Endothelial cell of umbilical vein (primary cell): ENCODE results near the gene MORN5. TPM values are rescaled to one million over a fixed set of nuclear protein-coding genes. Genes with fewer than 3 reads are reported as not detected.

Source experiments
- BruUV-seq: library from RNA; stranded (reverse); fragments of 400-500 nt; replicated peaks from 2 replicates; lab custom pipeline; 2021; lab: Mats Ljungman, UMichigan
- CTCF ChIA-PET: fragments of 300-600, 350-600 bp; sonication (Branson Sonifier 250); formaldehyde crosslinking; loops from one replicate; lab custom pipeline; 2021; ENCODE audit warnings: antibody characterized with exemption, inconsistent platforms; lab: Charles Lee
- POLR2A ChIA-PET: fragments of 300-600, 350-600 bp; sonication (Branson Sonifier 250); formaldehyde crosslinking; loops from one replicate; lab custom pipeline; 2021; ENCODE audit warnings: antibody characterized with exemption, inconsistent platforms; lab: Charles Lee
- DNase-seq: peaks from one replicate; pipeline ENCODE4 v3.0.0-alpha.2; 2011; ENCODE audit warnings: low read depth, low spot score
- FAIRE-seq: peaks from 2 replicates; lab custom pipeline; 2011; peaks lifted over from hg19 to GRCh38; lab: Jason Lieb, UNC
- H2AFZ ChIP-seq: 2 replicates; pipeline ENCODE4 v1.6.0; 2012; ENCODE audit warnings: low read depth, low read length, control low read depth, inconsistent platforms
- H3K27ac ChIP-seq: 2 replicates; pipeline ENCODE4 v1.5.1; 2011; ENCODE audit warnings: low read depth, mild to moderate bottlenecking, control low read depth, low read length, moderate library complexity; ENCODE audit not compliant: insufficient read depth
- H3K27me3 ChIP-seq, 2 experiments: 2 replicates each; pipeline versions ENCODE4 v1.6.0 to v1.6.1; 2011; ENCODE audit warnings: low read length in 2 of 2, mixed read lengths in 1 of 2; ENCODE audit not compliant: control insufficient read depth in 2 of 2, insufficient read depth in 2 of 2
- H3K36me3 ChIP-seq, 2 experiments: 2 replicates in 1 of 2; 3 replicates in 1 of 2; pipeline ENCODE4 v1.5.1; 2011; ENCODE audit warnings: low read length in 2 of 2, mild to moderate bottlenecking in 1 of 2, moderate library complexity in 1 of 2; ENCODE audit not compliant: control insufficient read depth in 2 of 2, insufficient read depth in 2 of 2; ENCODE audit errors: extremely low read depth in 1 of 2
- H3K4me1 ChIP-seq: 3 replicates; pipeline ENCODE4 v1.5.1; 2011; ENCODE audit warnings: mild to moderate bottlenecking, low read length; ENCODE audit not compliant: control insufficient read depth, insufficient read depth; ENCODE audit errors: extremely low read depth
- H3K4me2 ChIP-seq: 2 replicates; pipeline ENCODE4 v1.6.1; 2011; ENCODE audit warnings: low read length, control low read depth, mixed read lengths; ENCODE audit not compliant: insufficient read depth
- H3K4me3 ChIP-seq, 3 experiments: fragments of 200-600 bp in 1 of 3; sonication (generic), shearing (Covaris generic) in 1 of 3; replicated peaks in 1 of 3; 2 replicates each; pipeline ENCODE4 v1.5.1; 2011 to 2016; ENCODE audit warnings: control low read depth in 3 of 3, low read length in 3 of 3, mild to moderate bottlenecking in 2 of 3, inconsistent platforms in 1 of 3, low read depth in 1 of 3, moderate library complexity in 1 of 3; ENCODE audit not compliant: insufficient read depth in 1 of 3
- H3K79me2 ChIP-seq: 2 replicates; pipeline ENCODE4 v1.6.0; 2012; ENCODE audit warnings: low read length, inconsistent platforms; ENCODE audit not compliant: control insufficient read depth, insufficient read depth
- H3K9ac ChIP-seq: replicated peaks from 2 replicates; pipeline ENCODE3; 2011; ENCODE audit warnings: low read length, control low read depth; ENCODE audit not compliant: insufficient read depth; ENCODE audit errors: extremely low read depth
- H3K9me1 ChIP-seq: replicated peaks from 3 replicates; pipeline ENCODE4 v1.6.0; 2011; ENCODE audit warnings: mild to moderate bottlenecking, low read length; ENCODE audit not compliant: control insufficient read depth, insufficient read depth; ENCODE audit errors: extremely low read depth
- H3K9me3 ChIP-seq: replicated peaks from 2 replicates; pipeline ENCODE4 v1.5.1; 2012; ENCODE audit warnings: low read length, inconsistent platforms; ENCODE audit not compliant: control insufficient read depth, insufficient read depth
- H4K20me1 ChIP-seq: replicated peaks from 2 replicates; pipeline ENCODE3; 2011; ENCODE audit warnings: mild to moderate bottlenecking, low read length; ENCODE audit not compliant: control insufficient read depth, insufficient read depth; ENCODE audit errors: extremely low read depth
- CTCF ChIP-seq, 2 donors: IDR thresholded peaks; 1 replicate in 1 of 2; 2 replicates in 1 of 2; pipeline ENCODE4 v1.5.1; 2011; ENCODE audit warnings: low read length in 2 of 2, mild to moderate bottlenecking in 2 of 2, moderate library complexity in 2 of 2, control low read depth in 1 of 2, inconsistent platforms in 1 of 2, low read depth in 1 of 2; ENCODE audit not compliant: insufficient read depth in 1 of 2; ENCODE audit errors: extremely low read depth in 1 of 2
- EZH2 ChIP-seq: IDR thresholded peaks from 2 replicates; pipeline ENCODE4 v1.6.1; 2012; ENCODE audit warnings: borderline replicate concordance, low read depth, mild to moderate bottlenecking, moderate library complexity, low read length, inconsistent platforms; ENCODE audit not compliant: severe bottlenecking
- FOS ChIP-seq: IDR thresholded peaks from 2 replicates; pipeline ENCODE4 v1.6.1; 2011; ENCODE audit warnings: mild to moderate bottlenecking, low read length, moderate library complexity, borderline replicate concordance; ENCODE audit not compliant: insufficient read depth
- GATA2 ChIP-seq: IDR thresholded peaks from 2 replicates; pipeline ENCODE4 v1.7.0; 2011; ENCODE audit warnings: low read depth, mild to moderate bottlenecking, moderate library complexity, mixed read lengths, low read length; ENCODE audit not compliant: insufficient read length, insufficient read depth
- JUN ChIP-seq: IDR thresholded peaks from 2 replicates; pipeline ENCODE4 v1.6.1; 2011; ENCODE audit warnings: borderline replicate concordance, low read depth; ENCODE audit not compliant: insufficient read length, insufficient read depth
- MAX ChIP-seq: IDR thresholded peaks from 2 replicates; pipeline ENCODE4 v1.6.1; 2011; ENCODE audit not compliant: insufficient read depth, insufficient read length
- MYC ChIP-seq: IDR thresholded peaks from one replicate; pipeline ENCODE4 v1.6.1; 2011; ENCODE audit warnings: mild to moderate bottlenecking, low read depth, low read length
- POLR2A ChIP-seq: IDR thresholded peaks from 2 replicates; pipeline ENCODE4 v1.6.1; 2012; ENCODE audit warnings: low read depth, mild to moderate bottlenecking, control low read depth, low read length
- POLR2AphosphoS5 ChIP-seq: IDR thresholded peaks from 2 replicates; pipeline ENCODE4 v1.6.1; 2012; ENCODE audit warnings: low read depth, mild to moderate bottlenecking, control low read depth, low read length, moderate library complexity; ENCODE audit not compliant: insufficient read depth
- dilution Hi-C: fragments of 300-500 bp; cut with MboI; formaldehyde crosslinking; loops from one replicate; pipeline ENCODE4 v1.15.0; 2019; ENCODE audit warnings: low sequenced_read_pairs; ENCODE audit not compliant: extremely low pct_ligation_motif_present
- intact Hi-C: fragments of 100-400 bp; cut with micrococcal nuclease; formaldehyde crosslinking; loops from one replicate; pipeline ENCODE4 v1.10.0; 2022
- polyA plus RNA-seq, 4 experiments: library from polyadenylated mRNA; depleted of rRNA in 3 of 4; stranded (reverse) in 3 of 4; unstranded in 1 of 4; fragments of >200 nt; gene quantifications; 2 replicates each; pipeline versions ENCODE4 v1.2.1 to v1.2.3, GENCODE V29; 2011 to 2012; ENCODE audit warnings: missing spikeins in 1 of 4
- total RNA-seq: library from RNA; stranded (reverse); gene quantifications from 2 replicates; pipeline ENCODE4 v1.2.3, GENCODE V29; 2021

Gene MORN5
- total and polyA plus RNA-seq, 2 donors (not counting 3 experiments of a cell fraction or from before 2014, with no cell fraction given): not detected

GRCh38 chr9:122214507-122214906 is 54.8 kb downstream of the MORN5 start:
- H3K4me1 ChIP-seq: peaks cover 8% of the 10 kb centered on the region
- dilution Hi-C loops: no loop called here
- H4K20me1 ChIP-seq: no peaks in the 10 kb centered on the region
- no peaks in the 10 kb centered on the region for H3K9me1 ChIP-seq
- intact Hi-C loops: no loop called here
- H3K27me3 ChIP-seq: peaks cover 10 to 38% of the 10 kb centered on the region in 2 experiments
- ChIA-PET CTCF (interaction anchor here (0.7 kb wide), 1 partner anchor 21 kb away, joined by 3 read pairs; no protein-coding TSS in a partner anchor), POLR2A (no interaction called here)
- H3K9ac ChIP-seq: no peak overlapping the region
- H3K9me3 ChIP-seq: no peaks in the 10 kb centered on the region
- H3K79me2 ChIP-seq: no peaks in the 10 kb centered on the region
- H3K4me3 ChIP-seq: no peak overlapping the region
- H3K27ac ChIP-seq: no peak overlapping the region
- FAIRE-seq (no peak), DNase-seq (no peak)
- BruUV-seq: no TSS peak
- no peak overlapping the region for H3K4me2 ChIP-seq
- TF ChIP-seq POLR2A (no peak), CTCF (IDR thresholded peaks at IDR 0.05; ENCODE audit: extremely low read depth in 1 of 2, insufficient read depth in 1 of 2, low read depth in 1 of 2, low read length in 2 of 2) (no peak), FOS (no peak), MAX (no peak), JUN (no peak), EZH2 (no peak), MYC (no peak), GATA2 (no peak), POLR2AphosphoS5 (no peak)
- no peak overlapping the region for H2AFZ ChIP-seq
- no peaks in the 10 kb centered on the region for H3K36me3 ChIP-seq
